Measurements from ENCODE around the gene C3orf38. TPM values are rescaled to one million over a fixed set of nuclear protein-coding genes. Genes with fewer than 3 reads are reported as not detected.

C3orf38 gene
- total and polyA plus RNA-seq, 9 donors, result 7.2 to 25.8 (median 22.1) TPM

DNA sequence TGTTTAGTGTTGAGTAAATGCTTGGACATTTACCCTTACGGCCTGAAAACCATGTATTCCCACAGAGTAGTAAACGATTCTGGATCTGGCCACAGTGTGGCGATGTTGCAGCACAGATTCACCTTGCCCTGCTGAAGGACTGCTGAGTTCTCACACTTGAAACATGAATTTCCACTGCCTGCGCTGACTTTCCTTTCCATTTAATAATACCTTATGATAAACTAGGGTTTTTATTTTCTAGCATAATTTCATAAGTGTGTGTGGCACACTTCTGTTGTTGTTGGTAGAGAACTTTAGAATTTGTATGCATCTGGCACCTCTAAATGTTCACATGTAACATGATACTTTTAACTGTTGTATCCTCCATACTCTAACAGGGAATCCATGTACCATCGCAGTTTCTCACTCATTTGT lies 53.9 kb downstream of the C3orf38 start:
- intact Hi-C loops (cut with DNase I), result loop anchor here in 2 of 4 donors (10.0 kb wide), 1 partner anchor 1981 kb away; no protein-coding TSS in a partner anchor
- H3K36me3 ChIP-seq, result no peaks in the 10 kb centered on the region
- TF ChIP-seq EP300 (IDR thresholded peaks at IDR 0.05) (no peak), POLR2A (IDR thresholded peaks at IDR 0.05) (no peak), CTCF (IDR thresholded peaks at IDR 0.05) (peak; percentile 42 to 71 (median 56))
- no peak overlapping the region for H3K27ac ChIP-seq
- H3K27me3 ChIP-seq, result no peaks in the 10 kb centered on the region
- H3K4me3 ChIP-seq, result no peak overlapping the region
- no peaks in the 10 kb centered on the region for H3K4me1 ChIP-seq (ENCODE audit: insufficient read depth)
- H3K9me3 ChIP-seq, result no peaks in the 10 kb centered on the region
- DNase-seq, result peak; percentile 22 to 72 (median 70)
- WGBS, 3 donors, result 9 to 17% (median 14%) methylated on average over 5 of the region's 5 CpGs

Other genes with a start within 250 kb of the C3orf38 start
- gene CGGBP1, start 91.0 kb upstream of the C3orf38 start, total RNA-seq, result 10 to 100 TPM; 50.3 to 90.1 (median 66.9) TPM
- gene CGGBP1, start 91.0 kb upstream of the C3orf38 start, polyA plus RNA-seq, result 10 to 100 TPM; 42.0 to 57.5 TPM
- gene ZNF654, start 90.7 kb upstream of the C3orf38 start, total RNA-seq, result 10 to 100 TPM; 11.3 to 22.0 (median 15.2) TPM
- gene ZNF654, start 90.7 kb upstream of the C3orf38 start, polyA plus RNA-seq, result 1 to 10 TPM; 5.2 to 7.6 TPM